Measurements from ENCODE around the gene PEX5L.

Gene PEX5L

GRCh38 chr3:179995406-179995805 lies 41.3 kb downstream of the PEX5L start:
- no peak overlapping the region for H3K27ac ChIP-seq
- TF ChIP-seq CTCF (conservative IDR thresholded peaks at IDR 0.05; ENCODE audit: low read depth), result no peak
- POLR2A ChIA-PET (ENCODE audit: low non-redundant PET), result no interaction called here
- DNase-seq (ENCODE audit: low spot score), result no peak
- CTCF ChIA-PET, result no interaction called here

DNA sequence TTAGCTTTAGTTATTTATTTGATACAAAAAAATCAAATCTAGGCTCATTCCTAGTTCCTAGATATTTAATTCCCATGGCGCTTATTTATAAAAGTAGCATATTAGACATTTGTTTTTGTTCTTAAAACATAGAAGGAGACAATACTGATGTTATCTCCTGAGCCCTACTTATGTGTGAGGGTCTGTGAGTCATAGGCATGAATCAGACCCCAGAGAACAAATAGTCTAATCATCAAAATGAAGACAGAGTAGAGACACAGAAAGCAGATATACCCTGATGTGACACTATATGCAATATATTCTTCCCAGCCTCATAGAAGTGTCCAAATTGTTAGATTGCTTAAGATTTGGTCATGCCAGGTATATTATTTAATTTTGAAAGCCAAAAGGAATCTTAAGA lies 44.9 kb downstream of the PEX5L start:
- no peak for DNase-seq (ENCODE audit: low spot score)
- no peak overlapping the region for H3K27ac ChIP-seq
- CTCF ChIA-PET, result no interaction called here
- TF ChIP-seq CTCF (conservative IDR thresholded peaks at IDR 0.05; ENCODE audit: low read depth), result no peak
- POLR2A ChIA-PET (ENCODE audit: low non-redundant PET), result no interaction called here

- ChIA-PET POLR2A (ENCODE audit: low non-redundant PET) (no interaction called here), CTCF (interaction anchor here (0.5 to 0.7 kb wide), 2 partner anchors 23 to 676 kb away, joined by 3 read pairs; no protein-coding TSS in a partner anchor)
- no peak for DNase-seq (ENCODE audit: low spot score)
- no peak overlapping the region for H3K27ac ChIP-seq
- no peak for TF ChIP-seq CTCF (conservative IDR thresholded peaks at IDR 0.05; ENCODE audit: low read depth)
These were observed 45.6 kb downstream of the PEX5L start for GRCh38 chr3:179991104-179991503.

DNA sequence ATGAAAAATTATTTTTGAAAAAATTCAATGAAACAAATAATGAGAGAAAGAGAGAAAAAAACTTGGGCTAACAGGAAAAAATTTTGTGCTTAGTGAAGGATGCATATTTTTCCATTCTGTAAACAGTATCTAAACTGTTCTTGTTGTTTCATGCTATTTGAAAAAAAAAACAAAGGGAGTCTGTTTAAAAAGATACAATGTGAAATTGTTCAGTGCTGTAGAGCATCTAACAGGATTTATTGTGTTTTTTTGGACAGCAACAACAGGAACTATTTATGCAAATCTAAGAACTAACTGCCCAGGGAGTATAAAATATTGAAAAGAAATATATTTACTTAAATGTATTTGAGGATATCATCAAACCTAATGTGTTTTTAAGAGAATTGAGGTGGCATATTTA lies 55.1 kb downstream of the PEX5L start:
- POLR2A ChIA-PET (ENCODE audit: low non-redundant PET), result no interaction called here
- no peak for TF ChIP-seq CTCF (conservative IDR thresholded peaks at IDR 0.05; ENCODE audit: low read depth)
- CTCF ChIA-PET, result no interaction called here

GRCh38 chr3:179977356-179977755 lies 59.4 kb downstream of the PEX5L start:
- ChIA-PET CTCF (no interaction called here), POLR2A (ENCODE audit: low non-redundant PET) (no interaction called here)
- no peak for DNase-seq (ENCODE audit: low spot score)
- TF ChIP-seq CTCF (conservative IDR thresholded peaks at IDR 0.05; ENCODE audit: low read depth), result no peak
- no peak overlapping the region for H3K27ac ChIP-seq

More for the DNA sequence above, 55.1 kb downstream of the PEX5L start:
- DNase-seq (ENCODE audit: low spot score), result no peak
- H3K27ac ChIP-seq, result no peak overlapping the region

DNA sequence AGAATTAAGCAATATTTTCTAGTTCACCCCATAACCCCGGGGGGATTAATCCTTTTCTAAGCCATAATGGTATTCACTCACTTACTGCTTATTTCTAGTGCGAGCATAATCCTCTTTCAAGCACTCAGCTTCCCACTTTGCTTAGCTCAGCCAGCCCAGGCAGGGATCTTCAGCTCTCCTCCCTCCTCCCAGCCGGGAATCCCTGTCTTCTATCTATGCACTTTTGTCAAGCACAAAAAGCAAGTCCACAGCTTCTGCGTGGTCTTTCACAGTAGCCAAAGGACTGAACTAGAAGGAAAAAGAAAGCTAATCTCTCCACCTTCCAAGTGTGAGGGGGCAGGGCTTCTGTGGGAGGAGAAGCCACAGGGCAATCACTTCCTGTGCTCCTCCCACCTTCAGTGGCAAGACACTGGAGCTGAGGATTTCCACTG lies 62.8 kb downstream of the PEX5L start:
- TF ChIP-seq CTCF (conservative IDR thresholded peaks at IDR 0.05; ENCODE audit: low read depth), result no peak
- DNase-seq (ENCODE audit: low spot score), result no peak
- H3K27ac ChIP-seq, result no peak overlapping the region
- ChIA-PET CTCF (no interaction called here), POLR2A (ENCODE audit: low non-redundant PET) (no interaction called here)

DNA sequence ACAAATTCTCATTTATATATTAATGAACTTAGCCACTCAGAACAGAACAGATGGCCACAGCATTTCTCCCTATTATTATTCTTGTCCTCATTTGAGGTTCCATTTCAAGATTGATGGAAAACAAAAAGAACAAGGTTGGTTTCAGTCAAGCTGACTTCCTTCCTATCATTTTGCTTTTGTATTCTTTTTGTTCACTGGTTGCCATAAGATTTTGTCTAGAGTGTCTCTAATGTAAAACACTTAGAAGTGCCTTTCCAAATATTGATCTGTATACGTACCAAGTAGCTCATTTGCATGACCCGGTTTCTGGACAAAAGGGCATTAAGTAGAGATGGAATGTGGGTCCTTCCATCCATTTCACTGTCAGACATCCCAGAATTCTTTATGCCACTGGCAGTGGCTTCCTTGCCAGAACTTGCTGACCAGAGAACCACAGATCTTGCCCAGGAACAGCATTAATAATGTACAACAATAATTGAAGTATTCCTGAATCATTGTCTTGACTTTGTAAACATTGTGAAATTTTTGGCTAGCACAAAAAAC lies 63.8 kb downstream of the PEX5L start:
- H3K27ac ChIP-seq, result no peak overlapping the region
- POLR2A ChIA-PET (ENCODE audit: low non-redundant PET), result no interaction called here
- no peak for DNase-seq (ENCODE audit: low spot score)
- CTCF ChIA-PET, result no interaction called here
- no peak for TF ChIP-seq CTCF (conservative IDR thresholded peaks at IDR 0.05; ENCODE audit: low read depth)

All from RWPE1 (cell line).